H1 (cell line): Measurements from ENCODE around the gene BPIFB2. TPM values are rescaled to one million over a fixed set of nuclear protein-coding genes. Genes with fewer than 3 reads are reported as not detected.

ENCODE experiments used
- ATF2 ChIP-seq: IDR thresholded peaks from 2 replicates; pipeline ENCODE4 v1.6.1; 2012; ENCODE audit warnings: low read length, inconsistent platforms
- GABPA ChIP-seq: IDR thresholded peaks from 2 replicates; pipeline ENCODE4 v1.6.1; 2011; ENCODE audit warnings: mild to moderate bottlenecking, low read length, moderate library complexity, borderline replicate concordance; ENCODE audit not compliant: insufficient read depth
- NRF1 ChIP-seq: IDR thresholded peaks from 2 replicates; pipeline ENCODE4 v1.6.1; 2011; ENCODE audit warnings: mild to moderate bottlenecking, low read depth, low read length, improper control_type of control experiment
- RFX5 ChIP-seq: IDR thresholded peaks from 2 replicates; pipeline ENCODE4 v1.6.1; 2011; ENCODE audit warnings: low read depth, low read length, improper control_type of control experiment, borderline replicate concordance
- RXRA ChIP-seq: IDR thresholded peaks from 2 replicates; pipeline ENCODE4 v1.6.1; 2011; ENCODE audit warnings: low read depth, mild to moderate bottlenecking, low read length, moderate library complexity; ENCODE audit not compliant: insufficient read depth
- SP1 ChIP-seq: IDR thresholded peaks from 2 replicates; pipeline ENCODE4 v1.6.1; 2011; ENCODE audit warnings: low read depth, low read length
- polyA plus RNA-seq, 7 experiments: library from polyadenylated mRNA; depleted of rRNA in 3 of 7; stranded (reverse) in 5 of 7; unstranded in 2 of 7; fragments of >200 nt in 5 of 7; fragments of 200-250 nt in 2 of 7; gene quantifications; 1 replicate in 5 of 7; 2 replicates in 1 of 7; 4 replicates in 1 of 7; pipeline versions ENCODE4 v1.2.1 to v1.2.3, GENCODE V29; 2011 to 2013; ENCODE audit warnings: missing spikeins in 2 of 7, mixed read lengths in 2 of 7
- total RNA-seq: library from RNA; stranded (reverse); fragmentation: NEBNext Ultra II Directional; extraction: Animal tissue kit (Norgen Biotek cat#: 25700); gene quantifications from 2 replicates; pipeline ENCODE4 v1.2.1, GENCODE V29; 2021

The BPIFB2 gene
- total and polyA plus RNA-seq, 2 of the 8 experiments (the other 6 are each of a cell fraction or from before 2014, with no cell fraction given): not detected

DNA sequence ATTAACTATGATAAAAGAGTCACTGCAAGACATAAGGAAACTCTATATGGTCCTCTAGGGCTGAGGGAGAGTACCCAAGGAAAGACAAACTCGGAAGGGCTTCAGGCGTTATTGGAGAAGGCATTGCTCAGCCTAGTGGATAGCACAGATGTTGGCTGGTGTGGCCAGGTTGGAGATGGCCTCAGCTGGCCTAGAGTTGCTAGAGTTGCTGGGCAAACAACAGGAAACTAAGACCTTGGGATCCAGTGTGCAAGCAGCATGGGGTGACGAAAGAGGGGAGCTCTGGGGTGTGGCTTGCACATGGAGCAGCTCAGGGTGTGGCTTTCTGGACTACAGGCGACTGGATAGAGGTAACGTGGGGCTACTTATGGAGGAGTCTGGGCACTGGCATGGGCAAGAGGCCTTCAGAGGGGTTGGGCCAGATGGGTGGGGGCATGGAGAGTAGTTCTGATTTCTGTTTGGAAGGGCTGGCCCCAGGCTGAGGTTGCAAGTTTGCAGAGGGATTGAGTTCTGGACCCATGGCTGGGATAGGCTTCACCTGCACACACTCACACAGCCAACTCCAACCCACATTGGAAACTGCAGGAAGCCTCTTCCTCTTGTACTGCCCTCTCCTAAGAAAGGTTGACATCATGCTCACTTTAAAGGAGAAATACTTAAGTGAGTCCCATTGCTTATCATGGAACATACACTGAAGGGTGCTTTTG lies 18.7 kb downstream of the BPIFB2 start (continued):
- TF ChIP-seq RFX5 (no peak), GABPA (no peak), ATF2 (no peak), NRF1 (no peak), RXRA (no peak), SP1 (no peak)
- TF ChIP-seq, all 59 proteins: peak for 0
